ENCODE results near the gene NF1.
"Not testable (repeated sequence)": the region's sequence is repeated elsewhere in the genome, so short reads cannot be mapped to it uniquely, and the experiment has no call there.

NF1 gene

GRCh38 chr17:31328160-31328535, 233.4 kb downstream of the NF1 start:
- DNase-seq (ENCODE audit: low read depth in 2 of 2), result no peak

DNA sequence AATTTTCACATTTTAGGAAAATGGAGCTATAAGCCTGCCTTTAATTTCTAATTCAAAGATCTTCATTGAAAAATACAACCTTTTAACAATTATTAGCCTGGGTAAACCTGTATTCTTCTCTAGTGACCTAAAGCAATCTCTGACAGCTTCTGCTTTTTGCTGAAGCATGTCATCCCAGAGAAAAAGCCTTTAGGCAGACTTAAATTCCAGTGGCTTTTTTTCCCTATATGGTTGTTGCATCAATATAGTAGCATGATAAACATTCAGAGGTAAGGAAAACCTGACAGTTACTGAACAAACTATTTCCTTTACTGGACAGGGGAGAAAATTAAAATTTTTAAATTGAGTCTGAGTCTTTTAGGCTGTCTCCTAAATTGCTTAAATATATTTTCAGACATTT, 234.4 kb downstream of the NF1 start:
- DNase-seq (ENCODE audit: low read depth in 2 of 2), result no peak

DNA sequence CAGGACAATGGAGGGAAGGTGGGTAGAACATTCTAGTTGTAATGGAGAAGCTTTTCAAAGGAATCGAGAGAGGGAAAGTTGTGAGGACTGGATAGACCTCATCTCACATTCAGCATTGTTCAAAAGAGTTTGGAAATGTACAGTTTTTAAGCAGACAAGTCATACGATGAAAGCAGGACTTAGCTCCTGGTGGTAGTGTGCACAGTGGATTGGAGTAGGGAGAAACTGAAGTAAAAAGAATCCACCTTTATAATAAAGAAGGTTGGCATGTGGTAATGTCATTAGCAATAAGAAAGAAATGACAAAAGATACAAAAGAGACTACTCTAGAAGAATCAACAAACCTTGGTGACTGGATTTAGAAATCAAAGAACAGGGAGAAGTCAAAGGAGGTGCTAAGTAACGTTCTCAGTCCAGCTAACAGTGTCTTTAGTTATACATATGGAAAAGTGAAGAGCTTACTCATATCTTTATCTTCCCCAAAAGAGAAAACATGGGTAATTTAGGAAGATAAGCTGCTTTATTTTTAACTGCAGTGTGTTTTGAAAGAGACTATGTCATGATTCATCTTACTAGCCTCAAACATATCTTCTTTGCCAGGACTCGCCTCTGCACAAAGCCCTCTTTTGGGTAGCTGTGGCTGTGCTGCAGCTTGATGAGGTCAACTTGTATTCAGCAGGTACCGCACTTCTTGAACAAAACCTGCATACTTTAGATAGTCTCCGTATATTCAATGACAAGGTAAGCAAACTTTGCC, 245.3 kb downstream of the NF1 start:
- DNase-seq (ENCODE audit: low read depth in 2 of 2), result no peak

DNA sequence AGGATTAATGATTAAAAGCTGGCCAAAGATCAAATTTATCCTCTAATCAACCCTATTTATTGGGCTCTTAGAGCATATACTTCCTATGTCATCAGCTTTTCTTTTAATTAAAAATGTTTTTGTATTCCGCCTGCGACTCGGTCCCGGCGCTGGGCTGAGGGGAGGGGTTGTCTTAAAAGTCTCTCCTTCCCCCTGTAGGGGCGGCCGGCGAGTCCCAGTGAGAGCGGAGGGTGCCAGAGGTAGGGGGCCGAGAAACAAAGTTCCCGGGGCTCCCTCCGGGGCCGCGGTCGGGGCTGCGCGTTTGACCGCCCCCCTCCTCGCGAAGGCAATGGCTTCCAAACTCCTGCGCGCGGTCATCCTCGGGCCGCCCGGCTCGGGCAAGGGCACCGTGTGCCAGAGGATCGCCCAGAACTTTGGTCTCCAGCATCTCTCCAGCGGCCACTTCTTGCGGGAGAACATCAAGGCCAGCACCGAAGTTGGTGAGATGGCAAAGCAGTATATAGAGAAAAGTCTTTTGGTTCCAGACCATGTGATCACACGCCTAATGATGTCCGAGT, 250.5 kb downstream of the NF1 start:
- DNase-seq (ENCODE audit: low read depth in 2 of 2), result not testable (repeated sequence)

GRCh38 chr17:31349454-31349853, 254.7 kb downstream of the NF1 start:
- no peak for DNase-seq (ENCODE audit: low read depth in 2 of 2)

GRCh38 chr17:31355935-31356334, 261.2 kb downstream of the NF1 start:
- DNase-seq (ENCODE audit: low read depth in 2 of 2), result no peak

- no peak for DNase-seq (ENCODE audit: low read depth in 2 of 2)
These were observed 262.3 kb downstream of the NF1 start for GRCh38 chr17:31357091-31357490.

DNA sequence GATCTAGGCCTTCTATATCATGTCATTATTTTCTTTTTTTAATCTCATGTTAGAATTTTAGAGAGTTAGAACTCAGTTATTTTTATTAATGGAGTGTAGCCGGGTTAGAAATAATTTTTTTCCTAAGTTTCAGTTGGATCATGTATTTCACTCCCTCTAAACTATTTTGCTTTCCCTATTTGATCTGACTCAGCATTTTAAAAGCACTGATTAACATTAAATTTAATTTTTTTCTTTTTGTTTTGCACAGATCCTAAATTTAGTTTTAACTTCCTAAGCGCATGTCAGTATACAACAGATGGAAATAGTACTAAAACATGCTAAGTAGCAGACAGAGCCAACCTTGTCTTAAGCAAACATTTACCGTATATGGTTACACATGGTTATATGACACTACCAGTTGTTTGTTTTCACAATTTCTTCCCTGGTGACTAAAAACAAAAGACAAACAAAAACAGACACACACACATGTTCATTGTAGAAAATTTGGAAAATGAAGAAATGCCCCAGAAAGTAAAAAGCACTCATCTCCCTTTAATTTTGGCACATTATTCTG, 263.1 kb downstream of the NF1 start:
- no peak for DNase-seq (ENCODE audit: low read depth in 2 of 2)

DNA sequence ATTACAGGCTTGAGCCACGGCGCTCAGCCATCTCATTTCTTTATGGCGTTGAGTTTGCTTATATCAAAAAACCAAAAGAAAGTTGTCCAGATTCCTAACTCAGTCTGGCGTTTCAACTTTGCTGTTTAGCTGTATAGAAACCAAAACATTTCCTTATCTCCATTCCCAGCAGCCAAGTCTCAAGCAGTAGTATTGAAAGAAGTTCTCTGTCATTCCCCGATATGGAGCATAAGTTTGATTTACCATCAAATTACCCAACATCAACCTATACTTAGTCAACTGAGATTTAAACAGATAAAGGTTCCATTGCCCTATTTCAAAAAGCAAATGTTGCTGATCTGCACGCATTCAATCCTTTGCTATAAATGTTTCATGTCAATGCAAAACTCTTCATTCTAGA, 269.2 kb downstream of the NF1 start:
- DNase-seq (ENCODE audit: low read depth in 2 of 2), result no peak

DNA sequence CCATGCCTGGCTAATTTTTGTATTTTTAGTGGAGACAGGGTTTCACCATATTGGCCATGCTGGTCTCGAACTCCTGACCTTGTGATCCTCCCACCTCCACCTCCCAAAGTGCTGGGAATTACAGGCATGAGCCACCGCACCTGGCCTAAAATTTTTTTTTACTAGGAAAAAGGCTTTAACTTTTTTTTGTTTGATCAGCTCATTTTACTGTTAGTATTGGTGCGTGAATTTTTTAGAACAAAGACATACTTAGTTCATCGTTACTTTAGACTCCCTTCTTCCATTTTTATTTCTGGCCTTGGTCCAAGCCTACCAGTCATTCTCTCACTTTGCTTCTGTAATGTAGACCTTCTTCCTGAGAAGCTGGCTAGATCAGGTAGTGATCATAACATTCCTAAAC, 271.3 kb downstream of the NF1 start:
- no peak for DNase-seq (ENCODE audit: low read depth in 2 of 2)

- no peak for DNase-seq (ENCODE audit: low read depth in 2 of 2)
These were observed 274.5 kb downstream of the NF1 start for GRCh38 chr17:31369266-31369665.

- no peak for DNase-seq (ENCODE audit: low read depth in 2 of 2)
These were observed 276.8 kb downstream of the NF1 start for GRCh38 chr17:31371511-31372097.

DNA sequence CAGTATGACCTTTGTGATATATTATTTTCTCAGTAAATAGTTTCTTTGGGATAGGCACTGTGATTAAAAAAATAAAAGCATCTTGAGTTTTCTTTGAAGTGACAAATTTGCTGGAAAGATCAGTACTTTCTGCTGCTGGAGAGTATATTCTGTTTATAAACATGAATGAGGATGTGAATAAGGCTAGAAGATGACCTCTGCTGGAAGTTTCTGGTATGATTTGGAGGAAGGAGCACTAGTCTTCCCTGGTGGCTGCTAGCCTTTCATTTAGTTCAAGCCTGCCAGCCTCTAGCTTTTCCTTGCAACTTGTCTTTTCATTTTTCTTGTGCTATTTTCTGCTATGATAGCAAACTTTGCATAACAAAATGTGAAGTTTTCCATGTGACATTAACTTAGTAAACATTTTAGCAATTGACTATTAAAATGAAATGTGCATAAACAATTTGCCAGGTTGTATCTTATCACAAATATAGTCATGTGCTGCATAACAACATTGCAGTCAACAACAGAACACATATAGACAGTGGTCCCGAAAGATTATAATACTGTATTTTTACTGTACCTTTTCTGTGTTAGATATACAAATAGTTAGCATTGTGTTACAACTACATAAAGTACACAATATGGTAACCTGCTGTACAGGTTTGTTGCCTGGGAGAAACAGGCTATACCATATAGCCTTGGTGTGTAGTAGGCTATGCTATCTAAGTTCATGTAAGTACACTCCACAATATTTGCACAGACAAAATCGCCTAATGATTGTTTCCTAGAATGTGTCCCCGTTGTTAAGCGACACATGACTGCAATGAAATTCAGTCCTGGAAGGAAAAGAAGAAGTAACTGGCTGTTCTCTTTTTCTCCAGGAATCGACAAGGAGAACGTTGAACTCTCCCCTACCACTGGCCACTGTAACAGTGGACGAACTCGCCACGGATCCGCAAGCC, 278.6 kb downstream of the NF1 start:
- peak in 1 of 2 donors; percentile 23 for DNase-seq (ENCODE audit: low read depth in 2 of 2)

DNA sequence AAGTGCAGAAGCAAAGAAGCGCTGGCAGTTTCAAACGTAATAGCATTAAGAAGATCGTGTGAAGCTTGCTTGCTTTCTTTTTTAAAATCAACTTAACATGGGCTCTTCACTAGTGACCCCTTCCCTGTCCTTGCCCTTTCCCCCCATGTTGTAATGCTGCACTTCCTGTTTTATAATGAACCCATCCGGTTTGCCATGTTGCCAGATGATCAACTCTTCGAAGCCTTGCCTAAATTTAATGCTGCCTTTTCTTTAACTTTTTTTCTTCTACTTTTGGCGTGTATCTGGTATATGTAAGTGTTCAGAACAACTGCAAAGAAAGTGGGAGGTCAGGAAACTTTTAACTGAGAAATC, 279.3 kb downstream of the NF1 start:
- no peak for DNase-seq (ENCODE audit: low read depth in 2 of 2)

GRCh38 chr17:31374503-31374902, 279.7 kb downstream of the NF1 start:
- no peak for DNase-seq (ENCODE audit: low read depth in 2 of 2)

DNA sequence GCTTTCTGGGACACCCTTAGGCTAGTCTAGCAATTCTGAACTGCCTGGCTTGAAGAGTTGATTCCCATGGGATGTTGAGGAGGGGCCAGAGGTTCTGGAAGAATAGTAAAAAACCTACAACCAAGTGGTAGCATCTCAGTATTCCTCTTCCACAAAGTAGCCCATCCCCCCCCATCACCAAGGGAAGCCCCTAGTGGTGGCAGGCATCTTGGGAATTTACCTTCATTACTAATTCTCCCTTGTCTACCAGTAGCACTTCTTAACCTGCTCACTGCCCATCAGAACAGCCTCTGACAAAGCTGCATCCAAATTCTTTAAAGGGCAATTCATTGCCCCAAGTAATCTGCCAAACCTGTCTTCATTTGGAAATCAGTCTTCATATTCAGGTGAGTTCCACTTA, 283.9 kb downstream of the NF1 start:
- DNase-seq (ENCODE audit: low read depth in 2 of 2), result no peak

- no peak for DNase-seq (ENCODE audit: low read depth in 2 of 2)
These were observed 284.9 kb downstream of the NF1 start for GRCh38 chr17:31379597-31380205.

DNA sequence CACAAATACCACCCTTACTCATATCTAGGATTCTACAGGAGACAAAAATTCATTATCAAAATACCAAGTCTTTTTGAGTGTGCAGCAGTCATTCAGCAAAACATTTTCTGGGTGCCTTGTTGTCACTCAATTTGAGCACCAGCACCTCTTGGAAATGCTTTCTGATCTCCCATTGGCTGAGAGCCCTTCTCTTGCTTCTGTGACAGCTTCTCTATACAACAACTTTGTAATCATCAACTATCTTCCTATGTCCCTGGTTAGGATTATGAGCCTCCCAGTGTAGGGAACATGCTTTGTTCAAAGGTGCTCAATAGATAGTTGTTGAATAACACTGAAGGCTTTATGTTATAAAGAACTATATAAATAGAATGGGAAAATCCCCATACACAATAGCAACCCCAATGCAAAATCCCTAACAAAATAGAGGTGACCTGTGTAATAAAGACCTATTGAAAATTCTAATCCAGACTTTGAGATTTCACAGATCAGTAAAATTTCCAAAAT, 286.4 kb downstream of the NF1 start:
- DNase-seq (ENCODE audit: low read depth in 2 of 2), result no peak

- DNase-seq (ENCODE audit: low read depth in 2 of 2), result not testable (repeated sequence)
These were observed 288.0 kb downstream of the NF1 start for GRCh38 chr17:31382668-31383275.

DNA sequence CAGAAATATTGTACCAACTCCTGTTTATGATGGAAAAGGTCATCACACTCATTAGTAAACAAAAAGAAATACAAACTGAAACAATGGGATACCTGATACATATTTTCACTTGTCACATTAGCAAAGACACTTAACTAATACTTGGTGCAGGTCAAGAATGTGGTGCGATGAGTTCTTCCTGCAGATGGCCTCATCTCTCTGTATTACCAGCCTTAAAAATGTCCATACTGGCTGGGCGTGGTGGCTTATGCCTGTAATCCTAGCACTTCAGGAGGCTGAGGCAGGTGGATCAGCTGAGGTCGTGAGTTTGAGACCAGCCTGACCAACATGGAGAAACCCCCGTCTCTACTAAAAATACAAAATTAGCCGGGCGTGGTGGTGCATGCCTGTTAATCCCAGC, 288.7 kb downstream of the NF1 start:
- DNase-seq (ENCODE audit: low read depth in 2 of 2), result not testable (repeated sequence)
